ENCODE results near the gene DYNLRB1.
A peak's percentile ranks its signal among the peaks of the same experiment; 100 is the strongest.

Gene DYNLRB1

DNA sequence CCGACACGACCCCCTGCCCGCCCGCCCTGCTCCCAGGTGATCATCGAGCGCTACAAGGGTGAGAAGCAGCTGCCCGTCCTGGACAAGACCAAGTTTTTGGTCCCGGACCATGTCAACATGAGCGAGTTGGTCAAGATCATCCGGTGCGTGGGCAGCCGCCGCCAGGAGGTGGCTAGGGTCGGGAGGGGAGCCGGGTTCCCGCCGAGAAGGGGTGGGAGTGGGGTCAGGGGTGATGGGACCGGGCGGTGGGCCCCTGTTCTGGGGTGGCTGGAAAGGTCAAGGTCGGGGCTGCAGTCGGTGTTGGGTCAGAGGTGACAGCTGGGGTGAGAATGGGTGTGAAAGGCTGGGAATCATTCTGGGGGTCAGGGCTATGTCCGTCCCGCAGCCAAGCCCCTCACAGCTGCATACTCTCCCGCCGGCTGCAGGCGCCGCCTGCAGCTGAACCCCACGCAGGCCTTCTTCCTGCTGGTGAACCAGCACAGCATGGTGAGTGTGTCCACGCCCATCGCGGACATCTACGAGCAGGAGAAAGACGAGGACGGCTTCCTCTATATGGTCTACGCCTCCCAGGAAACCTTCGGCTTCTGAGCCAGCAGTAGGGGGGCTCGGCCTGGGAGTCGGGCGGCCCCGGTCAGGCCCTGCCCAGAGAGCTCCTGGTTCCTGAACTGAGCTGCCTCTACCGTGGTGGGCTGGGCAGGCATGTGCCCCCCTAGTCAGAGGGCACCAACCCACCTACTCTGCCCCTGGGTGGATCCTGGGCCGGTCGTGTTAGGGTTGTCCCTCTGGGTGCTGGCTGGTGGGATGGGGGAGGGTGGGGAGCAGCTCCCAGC, 43.3 kb downstream of the DYNLRB1 start:
- no peak for DNase-seq

DNA sequence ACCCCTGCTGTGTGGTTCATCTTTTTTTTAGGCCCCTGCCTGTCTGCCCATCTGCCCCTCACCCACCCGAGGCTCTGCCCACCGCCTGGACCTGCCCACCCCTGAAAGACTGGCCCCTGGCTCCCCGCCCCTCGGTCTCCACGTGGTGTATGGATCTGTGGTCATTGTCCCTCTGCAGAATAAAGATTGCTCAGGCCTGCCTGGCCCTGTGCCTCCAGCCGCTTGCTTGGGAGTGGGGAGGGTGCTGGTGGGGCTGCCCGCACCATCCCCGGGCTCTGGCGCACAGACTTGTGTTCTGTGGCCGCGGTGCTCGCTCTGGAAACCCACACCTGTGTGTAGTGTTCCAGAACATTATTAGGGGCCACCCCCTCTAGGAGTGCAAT, 43.9 kb downstream of the DYNLRB1 start:
- DNase-seq, result no peak

DNA sequence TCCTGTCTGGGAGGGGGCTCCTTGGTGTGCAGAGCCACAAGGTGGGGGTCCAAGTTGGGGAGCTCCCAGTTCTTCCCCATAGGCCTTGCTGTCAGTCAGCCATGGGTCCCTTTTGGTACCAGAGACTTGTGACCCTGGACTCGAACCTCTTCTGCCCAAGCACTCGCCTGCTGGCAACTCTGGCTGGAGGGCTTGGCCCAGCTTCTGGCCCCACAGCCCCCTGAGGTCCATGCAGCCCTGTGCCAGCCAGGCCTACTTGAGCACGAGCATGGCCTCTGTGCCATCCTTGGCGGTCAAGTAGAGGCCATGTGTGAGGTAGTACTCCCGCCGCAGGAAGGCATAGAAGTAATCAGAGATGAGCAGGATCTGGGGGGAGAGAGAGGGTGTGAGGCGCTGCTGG, 44.4 kb downstream of the DYNLRB1 start:
- DNase-seq, result no peak

DNA sequence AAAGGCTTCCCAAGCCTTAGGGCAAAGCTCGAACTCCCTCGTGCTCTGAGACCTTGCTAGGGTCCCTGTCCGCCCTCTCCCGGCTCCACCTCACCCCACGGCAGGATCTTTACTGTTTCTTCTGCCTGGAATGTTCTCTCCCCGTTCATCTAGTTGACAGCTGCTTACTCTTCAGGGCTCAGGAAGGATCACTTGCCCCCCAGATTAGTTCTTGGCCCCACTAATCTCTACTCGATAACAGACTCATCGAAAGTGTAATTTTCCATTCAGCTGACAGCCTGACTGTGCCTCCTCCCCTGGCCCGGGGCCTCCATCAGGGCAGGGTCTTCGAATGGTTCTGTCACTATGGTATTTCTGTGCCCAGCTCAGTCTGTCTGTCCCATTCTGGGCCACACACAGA, 45.4 kb downstream of the DYNLRB1 start:
- DNase-seq, result no peak

DNA sequence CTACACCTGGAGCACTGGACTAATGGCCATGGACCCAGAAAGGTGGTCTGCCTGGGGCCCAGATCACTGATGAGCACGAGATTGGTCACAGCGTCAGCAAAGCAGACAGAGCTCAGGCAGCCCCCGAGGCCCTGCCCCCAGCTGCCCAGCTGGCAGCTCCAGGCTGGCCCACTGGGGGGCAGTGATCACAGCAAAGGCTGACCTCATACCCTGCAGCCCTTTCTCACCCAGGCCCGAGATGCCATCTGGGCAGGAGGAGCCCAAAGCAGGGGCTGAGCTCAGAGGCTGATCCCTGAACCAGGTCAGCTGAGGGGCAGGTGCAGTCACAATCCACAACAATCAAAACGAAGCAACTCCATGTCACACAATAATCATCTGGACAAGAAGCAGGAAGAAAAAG, 46.4 kb downstream of the DYNLRB1 start:
- DNase-seq, result peak; percentile 9

DNA sequence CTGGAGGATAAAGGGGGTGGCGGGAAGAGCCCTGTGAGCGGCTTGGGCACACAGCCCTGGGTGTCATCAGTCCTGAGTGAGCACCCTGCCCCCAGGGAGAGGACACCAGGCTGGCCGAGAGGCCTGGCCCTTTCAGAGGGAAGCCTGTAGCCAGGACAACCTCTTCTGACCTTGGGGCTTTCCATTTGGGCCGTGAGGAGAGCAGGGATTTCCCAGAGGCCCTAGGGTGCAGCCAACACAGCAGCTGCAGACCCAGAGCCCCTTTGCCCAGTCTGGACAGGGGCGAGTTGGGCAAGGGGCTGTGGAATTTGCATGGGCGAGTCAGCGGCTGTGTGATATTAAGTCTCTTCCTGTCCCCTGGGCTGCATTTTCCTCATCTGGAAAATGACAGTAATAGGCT, 48.6 kb downstream of the DYNLRB1 start:
- no peak for DNase-seq

DNA sequence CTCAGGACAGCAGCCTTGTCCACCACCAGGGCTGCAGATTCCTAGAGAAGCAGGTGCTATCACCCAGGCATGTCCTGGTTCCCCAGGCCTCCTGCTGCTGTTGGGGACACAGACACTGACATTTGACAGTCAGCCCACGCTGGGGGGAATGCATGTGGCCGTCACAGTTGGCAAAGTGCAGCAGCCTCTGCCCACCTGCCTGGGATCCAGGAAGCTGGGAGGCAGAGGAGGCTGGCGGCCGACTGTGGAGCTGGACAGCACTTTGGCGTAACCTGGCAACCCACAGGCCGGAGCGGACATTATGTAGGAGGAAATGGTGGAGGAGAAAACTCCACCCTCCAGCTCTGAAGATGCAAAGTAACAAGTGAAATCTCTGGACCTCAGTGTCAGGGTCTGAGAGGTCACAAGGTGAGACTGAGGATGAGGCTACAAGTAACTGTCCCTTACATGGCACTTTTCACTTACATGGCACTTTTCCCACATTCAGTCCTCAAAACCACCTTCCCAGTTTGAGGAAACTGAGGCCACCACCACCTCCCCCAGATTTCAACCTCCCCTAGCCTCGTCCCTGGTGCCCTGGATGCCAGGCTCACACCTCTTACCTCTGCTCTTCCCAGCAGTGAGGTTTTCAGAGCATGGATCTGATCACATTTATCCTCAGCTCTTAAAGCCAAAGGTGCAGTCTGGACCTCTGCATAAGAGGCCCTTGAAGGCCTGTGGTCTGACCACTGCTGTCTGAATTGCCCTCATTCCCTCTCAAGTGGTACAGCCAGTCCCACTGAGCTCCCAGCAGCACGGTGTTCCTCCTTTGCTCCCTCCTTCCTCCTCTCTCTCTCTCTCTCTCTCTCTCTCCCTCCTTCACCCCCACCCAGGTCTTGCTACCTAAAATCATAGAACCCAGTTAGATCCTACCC, 51.0 kb downstream of the DYNLRB1 start:
- DNase-seq, result no peak

DNA sequence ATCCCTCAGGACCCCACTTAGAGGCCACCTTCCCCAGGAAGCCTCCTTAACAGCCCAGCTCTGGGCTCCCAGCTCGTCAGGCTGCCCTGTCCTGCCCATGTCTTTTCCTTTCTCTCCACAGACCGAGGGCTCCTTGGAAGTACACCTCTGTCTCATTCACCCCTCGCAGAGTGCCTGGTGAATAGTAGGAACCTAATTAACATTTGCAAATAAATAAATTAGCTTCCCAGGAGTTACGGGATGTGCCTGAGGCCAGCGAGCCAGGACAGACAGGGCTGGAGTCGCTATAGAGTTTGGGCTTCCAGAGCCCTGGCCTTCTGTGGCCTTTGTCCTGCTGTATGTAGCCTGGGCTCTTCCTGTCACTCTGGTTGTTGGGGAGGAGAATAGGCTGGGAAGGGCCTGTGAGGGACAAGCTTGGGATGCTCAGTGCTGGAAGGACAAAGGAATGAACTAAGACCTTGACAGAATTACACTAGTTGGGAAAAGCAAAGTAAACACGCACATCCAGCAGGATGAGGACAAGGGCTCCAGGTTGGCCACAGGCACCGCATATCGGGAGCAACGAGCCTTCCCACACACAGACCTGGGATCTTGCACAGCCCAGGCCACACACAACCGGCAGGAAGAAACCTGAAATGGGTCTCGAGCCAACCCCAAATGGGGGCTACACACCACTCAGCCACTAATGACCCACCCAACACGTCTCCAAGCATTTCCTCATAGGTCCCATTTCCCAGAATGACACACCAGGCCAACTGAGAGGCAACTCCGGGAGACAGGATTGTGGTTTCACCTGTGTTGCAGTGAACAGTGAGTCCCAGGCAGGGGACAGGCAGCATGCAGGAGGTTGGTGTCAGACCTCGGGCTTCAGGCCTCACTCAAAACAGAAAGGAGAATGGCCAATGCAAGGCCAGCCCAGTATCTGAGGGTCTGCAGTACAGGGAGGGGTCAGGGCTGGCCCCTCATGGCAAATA, 52.0 kb downstream of the DYNLRB1 start:
- no peak for DNase-seq

DNA sequence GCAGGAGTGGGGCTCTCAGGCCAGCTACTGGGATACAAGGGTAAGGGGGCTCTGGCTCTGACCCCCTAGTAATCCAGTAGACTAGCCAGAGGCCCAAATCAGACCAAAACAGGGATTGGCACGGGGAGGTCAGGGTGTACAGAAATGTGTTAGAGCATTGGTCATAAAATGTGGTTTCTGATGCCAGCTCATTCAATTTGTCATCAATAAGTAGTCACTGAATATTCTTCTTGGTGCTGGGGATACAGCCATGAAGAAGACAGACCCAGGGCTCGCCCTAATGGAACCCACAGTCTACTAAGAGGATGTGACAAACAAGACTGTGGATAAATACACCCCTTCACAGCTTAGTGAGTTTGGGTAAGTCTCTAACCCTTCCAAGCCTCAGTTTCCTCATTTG, 53.4 kb downstream of the DYNLRB1 start:
- DNase-seq, result no peak

DNA sequence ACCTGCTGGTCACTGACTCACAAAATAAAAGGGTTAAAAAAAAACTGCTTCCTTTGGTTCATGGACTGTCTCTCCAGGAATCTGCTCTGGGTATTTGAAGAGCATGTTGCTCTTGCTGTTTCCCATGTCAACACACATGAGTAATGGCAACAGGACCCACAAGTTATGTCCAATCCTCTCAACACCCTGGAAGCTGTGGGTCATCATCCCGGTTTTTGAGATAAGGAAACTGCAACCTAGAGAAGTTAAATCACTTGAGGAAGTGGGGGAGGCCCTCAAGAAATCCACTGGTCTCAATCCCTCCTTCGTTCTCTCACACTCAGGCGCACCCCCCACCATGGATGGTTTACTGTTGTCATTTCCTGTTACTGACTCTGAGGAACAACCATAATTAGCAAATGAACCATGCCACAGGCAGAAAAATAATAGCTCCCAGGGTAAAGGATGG, 54.7 kb downstream of the DYNLRB1 start:
- DNase-seq, result no peak

DNA sequence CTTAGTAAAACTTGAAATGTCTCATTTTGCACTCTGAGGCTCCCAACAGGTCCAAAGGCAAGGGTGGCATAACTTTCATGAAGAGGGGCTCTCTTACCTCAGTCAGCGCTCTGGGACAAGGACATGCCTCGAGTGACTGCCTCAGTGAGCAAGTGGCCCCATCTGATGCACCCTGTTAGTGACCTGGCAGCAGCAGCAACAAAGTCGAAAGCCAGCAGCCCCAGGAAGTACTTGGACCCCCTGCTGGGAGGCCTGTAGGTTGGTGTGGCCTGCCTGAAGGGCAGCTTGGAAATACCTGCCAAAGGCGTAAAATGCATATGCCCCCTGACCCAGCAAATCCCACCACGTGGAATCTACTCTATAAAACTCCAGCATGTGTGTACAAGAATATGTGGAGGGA, 55.5 kb downstream of the DYNLRB1 start:
- DNase-seq, result no peak

DNA sequence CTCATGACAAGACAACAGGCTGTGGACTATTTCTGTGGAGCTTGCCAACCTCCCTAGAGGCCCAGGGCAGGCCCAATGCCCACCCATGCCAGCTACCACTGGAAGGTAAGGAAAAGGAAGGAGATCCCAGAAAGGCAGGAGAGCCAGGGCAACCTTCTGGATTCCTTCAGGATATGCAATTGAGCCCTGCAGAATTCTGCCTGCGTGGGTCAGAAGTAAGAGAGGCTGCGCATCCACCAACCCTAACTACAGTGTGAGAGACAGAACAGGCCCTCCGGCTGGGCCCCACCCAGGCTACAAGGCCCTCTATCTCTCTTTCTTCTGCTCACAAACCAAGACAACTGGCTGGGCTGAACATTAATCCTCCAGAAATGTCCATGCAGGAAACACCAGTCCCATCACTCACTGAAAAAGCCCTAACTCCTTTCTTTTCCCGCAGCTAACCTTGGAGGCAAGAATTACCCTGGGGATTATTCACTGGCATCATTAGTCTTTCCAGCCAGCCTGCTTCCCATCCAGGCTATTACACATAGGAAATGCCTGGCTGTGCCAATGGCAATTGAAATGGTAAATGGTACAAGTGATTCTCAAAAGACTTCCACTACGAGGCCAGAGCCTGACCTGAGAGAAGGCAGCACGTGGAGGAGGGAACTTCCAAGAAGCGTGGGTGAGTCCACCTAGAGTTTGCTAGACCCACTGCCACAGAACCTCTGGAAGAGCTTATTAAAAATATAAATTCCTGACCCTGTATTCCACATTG, 57.5 kb downstream of the DYNLRB1 start:
- no peak for DNase-seq

DNA sequence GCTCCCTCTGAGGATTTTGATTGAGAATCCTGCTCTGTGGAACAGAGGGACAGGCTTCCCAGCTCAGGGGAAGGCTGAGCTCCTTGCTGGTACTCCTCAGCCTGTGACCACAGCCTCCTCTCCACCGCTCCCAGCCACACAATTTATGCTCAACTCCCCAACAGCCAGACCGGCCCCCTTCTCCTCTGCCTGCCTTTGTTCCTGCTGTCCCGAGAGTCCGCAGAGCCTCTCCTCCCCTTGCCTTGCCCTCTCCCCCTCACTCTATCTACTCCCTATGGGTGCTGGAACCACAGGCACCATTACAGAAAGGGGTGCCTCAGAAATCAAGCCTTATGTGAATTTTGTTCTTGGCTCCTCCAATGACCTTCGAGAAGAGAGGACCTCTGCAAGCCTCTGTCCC, 58.2 kb downstream of the DYNLRB1 start:
- no peak for DNase-seq

DNA sequence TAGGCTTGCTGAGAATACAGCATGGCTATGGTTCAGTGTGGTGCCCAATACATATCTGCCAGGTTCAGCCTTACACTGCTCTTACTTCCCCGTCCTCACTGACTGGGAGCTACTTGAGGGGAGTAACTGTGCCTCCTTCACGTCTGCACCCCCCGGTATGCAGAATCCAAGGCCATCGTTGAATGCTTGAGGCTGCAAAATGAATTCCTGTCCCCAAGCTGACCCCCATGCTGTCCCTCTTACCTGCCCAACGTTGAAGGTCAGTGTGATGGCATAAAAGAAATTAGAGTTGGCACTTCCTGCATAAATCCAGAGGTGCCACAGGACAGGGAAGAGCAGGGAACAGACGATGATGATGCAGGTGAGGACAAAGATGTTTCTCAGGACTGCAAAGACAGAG, 58.6 kb downstream of the DYNLRB1 start:
- no peak for DNase-seq

DNA sequence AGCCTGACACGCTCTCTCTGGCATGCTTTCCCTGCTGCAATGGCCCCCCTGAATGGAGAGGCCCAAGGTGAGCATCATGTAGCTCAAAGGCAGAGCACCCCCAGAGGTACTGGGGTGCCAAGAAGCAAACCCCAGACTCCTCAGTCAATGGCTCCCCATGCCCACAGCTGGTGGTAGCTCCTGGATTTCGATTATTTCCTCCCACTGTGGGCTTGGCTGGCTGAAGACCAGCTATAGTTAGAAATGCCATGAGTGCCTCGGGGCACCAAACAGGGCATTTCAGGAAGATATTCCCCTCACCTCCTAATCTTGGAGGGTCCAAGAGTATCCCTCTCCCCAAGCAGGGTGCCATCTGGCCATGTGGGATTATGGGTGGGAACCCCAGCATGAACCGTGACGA, 59.0 kb downstream of the DYNLRB1 start:
- no peak for DNase-seq

DNA sequence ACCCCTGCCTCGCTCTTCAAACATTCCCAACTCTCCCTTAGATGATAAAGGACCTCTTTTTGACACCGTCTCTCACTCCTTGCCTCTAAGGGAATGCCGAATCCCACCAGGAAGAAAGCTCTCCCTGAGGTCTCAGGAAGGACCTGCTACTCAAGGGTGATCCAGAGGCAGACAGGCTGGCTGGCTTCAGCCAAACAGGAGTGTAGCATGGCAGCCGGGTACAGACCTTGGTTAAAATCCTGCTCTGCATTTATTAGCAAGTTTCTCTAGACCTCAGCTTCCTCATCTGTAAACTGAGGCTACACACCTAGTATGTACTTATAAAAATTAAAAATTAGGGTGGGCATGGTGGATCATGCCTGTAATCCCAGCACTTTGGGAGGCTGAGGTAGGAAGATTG, 59.5 kb downstream of the DYNLRB1 start:
- no peak for DNase-seq

DNA sequence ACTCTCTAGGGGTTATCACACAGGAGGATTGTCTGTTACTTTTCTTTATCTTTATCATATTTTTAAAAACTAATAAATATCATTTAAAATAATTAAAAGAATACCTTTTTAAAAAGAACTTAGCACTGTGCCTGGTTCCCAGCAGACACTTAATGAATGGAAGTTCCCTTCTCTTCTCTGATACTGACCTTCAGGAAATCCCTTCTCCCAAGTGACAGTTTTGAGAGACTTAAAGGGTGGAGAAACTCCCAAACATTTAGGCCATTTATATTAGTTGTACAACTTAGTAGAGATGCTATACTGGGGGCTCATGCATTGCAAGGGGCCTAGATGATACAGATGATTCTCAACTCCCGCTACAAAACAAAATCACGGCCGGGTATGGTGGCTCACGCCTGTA, 60.8 kb downstream of the DYNLRB1 start:
- DNase-seq, result no peak

DNA sequence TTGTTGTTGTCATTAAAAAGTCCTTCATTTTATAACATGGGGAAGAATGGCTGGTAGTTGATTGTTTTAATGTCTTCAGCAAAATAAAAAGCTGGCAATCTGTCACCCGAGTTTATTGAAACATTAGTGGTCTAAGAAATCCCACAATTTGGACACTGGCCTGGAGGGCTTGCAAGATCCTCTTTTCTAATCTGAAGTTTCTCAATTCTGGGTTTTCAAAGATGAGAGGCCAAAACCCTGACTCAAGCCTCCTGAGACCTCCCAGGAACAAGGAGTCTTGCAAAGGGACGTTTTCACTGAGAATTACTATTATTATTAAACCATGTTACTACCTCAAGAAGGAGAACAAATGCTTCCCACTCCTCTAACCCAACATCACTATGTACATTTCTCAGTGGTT, 61.8 kb downstream of the DYNLRB1 start:
- no peak for DNase-seq

DNA sequence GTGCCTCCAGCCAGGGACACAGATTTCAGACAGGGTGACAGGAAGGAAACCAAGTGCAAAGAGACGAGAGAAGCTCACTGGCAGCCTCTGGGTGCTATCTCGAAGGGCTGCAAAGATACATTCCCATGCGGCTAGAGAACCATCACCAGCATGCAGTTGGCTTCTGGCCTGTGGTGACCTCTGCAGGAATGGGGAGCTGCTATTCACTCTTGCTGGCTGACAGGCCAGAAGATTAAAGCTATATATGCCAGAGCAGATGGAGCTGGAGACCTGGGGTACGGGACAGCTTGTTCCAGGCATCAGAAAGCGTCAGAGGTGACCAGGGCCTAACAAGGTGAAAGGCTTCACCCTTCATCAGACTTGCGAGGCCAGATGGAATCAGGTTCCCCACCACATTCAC, 62.3 kb downstream of the DYNLRB1 start:
- no peak for DNase-seq

DNA sequence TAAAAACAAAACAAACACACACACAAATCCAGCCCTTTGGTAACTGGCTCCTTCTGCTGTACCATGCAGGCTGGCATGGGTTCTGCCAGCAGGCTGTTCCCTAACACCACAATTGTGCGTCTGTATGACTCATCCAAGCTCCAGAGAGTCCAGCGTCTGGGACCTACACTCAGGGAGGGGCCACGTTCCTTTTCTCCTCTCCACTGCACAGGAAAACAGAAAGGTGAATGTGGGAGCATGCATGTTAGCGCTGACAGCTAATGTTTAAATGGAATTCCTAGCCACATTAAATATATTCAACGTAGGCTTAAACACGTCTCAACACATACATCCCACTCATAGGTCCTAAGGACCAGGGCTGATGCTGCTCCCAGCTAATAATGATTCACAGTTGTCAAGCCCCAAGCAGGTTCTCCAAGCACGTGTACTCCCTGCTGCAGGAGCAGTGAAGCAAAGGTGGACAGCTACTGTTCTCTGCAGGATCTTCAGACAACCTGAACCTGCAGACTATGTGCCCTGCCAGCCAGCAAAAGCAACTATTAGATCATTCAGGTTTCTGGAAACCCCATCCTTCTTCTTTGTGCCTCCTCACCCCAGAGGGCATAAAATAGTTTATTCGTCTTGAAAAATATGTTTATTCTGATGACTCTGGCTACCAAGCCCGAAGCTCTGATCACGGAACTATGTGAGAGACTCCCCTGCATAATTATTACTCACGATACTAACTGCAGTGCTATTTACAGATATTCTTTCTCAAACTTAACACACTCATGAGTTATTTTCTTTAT, 63.2 kb downstream of the DYNLRB1 start:
- no peak for DNase-seq

All from NCI-H774 (cell line).